HUES64 (cell line): ENCODE measurements around the gene STAT6.
A peak's percentile ranks its signal among the peaks of the same experiment; 100 is the strongest.

ENCODE experiments used
- H3K27ac ChIP-seq: 2 replicates; pipeline ENCODE4 v1.7.0; 2013; ENCODE audit warnings: low read depth, low read length, inconsistent platforms
- H3K27me3 ChIP-seq: 2 replicates; pipeline ENCODE4 v1.6.1; 2013; ENCODE audit warnings: mild to moderate bottlenecking, low read length; ENCODE audit not compliant: insufficient read depth
- H3K36me3 ChIP-seq: 2 replicates; pipeline ENCODE4 v1.6.1; 2013; ENCODE audit warnings: mild to moderate bottlenecking, low read length; ENCODE audit not compliant: insufficient read depth
- H3K4me1 ChIP-seq: 2 replicates; pipeline ENCODE4 v1.6.1; 2013; ENCODE audit warnings: mild to moderate bottlenecking, low read length, moderate library complexity; ENCODE audit not compliant: insufficient read depth
- H3K4me3 ChIP-seq: 2 replicates; pipeline ENCODE4 v1.5.1; 2013; ENCODE audit warnings: mild to moderate bottlenecking, low read length, moderate library complexity
- H3K9ac ChIP-seq: 2 replicates; pipeline ENCODE4 v1.6.1; 2013; ENCODE audit warnings: mild to moderate bottlenecking, low read depth, low read length
- H3K9me3 ChIP-seq: 2 replicates; pipeline ENCODE4 v1.6.1; 2013; ENCODE audit warnings: low read depth, low read length; ENCODE audit not compliant: insufficient read depth
- WGBS: fragments of 150-250, 120-280 bp; methylation state at CpG from one replicate; pipeline ENCODE4 v1.1.7; 2013; ENCODE audit warnings: missing lambda C conversion rate; 5-methylcytosine and 5-hydroxymethylcytosine counted together

The STAT6 gene

DNA sequence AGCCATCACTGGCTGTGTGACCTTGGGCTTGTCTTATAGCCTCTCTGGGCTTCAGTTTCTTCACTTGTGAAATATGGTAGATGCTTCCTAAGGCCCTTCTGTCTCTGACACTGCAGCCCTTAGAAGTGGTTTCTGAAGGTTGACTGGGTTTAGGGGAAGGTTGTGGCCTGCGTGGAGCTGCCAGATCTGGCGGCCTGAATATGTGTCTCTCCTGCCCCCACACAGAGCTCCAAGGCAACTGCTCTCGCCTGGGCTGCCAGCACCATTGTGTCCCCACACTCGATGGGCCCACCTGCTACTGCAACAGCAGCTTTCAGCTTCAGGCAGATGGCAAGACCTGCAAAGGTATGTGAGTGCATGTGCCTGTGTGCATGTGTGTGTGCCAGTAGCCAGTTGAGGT, 32.3 kb upstream of the STAT6 start:
- Histone ChIP-seq H3K4me1 (peaks cover 3% of the 10 kb centered on the region; the same call in 1 of the 2 replicates), H3K36me3 (peaks cover 91% of the 10 kb centered on the region), H3K27ac (no peak overlapping the region), H3K9me3 (no peaks in the 10 kb centered on the region), H3K4me3 (no peak overlapping the region), H3K9ac (no peak overlapping the region), H3K27me3 (no peaks in the 10 kb centered on the region)
- WGBS, result 96% methylated on average over 4 of the region's 4 CpGs

DNA sequence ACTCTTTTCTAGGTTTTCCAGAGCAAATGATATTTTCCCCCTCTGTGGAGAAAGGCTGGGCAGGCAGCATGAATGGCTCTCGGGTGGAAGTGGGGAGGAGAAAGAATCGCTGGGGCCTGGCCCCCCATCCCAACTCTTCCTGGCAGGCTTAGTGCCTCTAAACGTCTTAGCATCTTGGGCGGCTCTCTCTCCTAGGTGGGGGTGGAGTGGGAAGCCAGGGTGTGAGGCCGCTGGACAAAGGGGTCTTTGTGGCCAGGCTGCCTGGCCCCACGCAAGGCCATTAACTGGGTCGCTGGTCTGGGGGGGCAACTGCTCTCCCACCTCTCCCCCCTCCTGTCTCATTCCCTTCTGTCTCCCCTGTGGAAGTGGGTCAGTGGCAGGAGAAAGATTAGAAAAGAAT, 31.6 kb upstream of the STAT6 start:
- Histone ChIP-seq H3K9ac (no peak overlapping the region), H3K27me3 (no peaks in the 10 kb centered on the region)
- 88% methylated on average over 7 of the region's 7 CpGs for WGBS

DNA sequence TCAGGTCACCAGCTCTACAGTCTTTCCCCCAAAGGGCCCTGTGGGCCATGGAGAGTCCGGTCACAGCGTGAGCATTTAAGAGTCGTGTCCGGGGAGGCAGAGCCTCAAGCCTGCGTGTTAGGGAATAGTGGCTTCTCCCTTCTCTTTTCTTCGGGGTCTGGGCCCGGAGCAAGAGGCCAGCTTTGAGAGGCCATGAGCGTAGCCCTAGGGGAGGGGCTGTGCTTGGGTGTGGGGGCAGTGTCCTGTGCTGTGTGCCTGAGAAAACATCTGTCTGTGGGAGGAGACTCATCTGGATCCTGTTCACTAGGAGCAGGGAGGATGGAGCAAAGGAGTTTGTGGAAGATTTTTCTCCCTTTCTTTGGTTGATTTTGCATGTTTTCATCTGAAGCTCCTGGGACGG, 31.0 kb upstream of the STAT6 start:
- H3K4me3 ChIP-seq, result no peak overlapping the region
- H3K27me3 ChIP-seq, result no peaks in the 10 kb centered on the region
- no peak overlapping the region for H3K27ac ChIP-seq
- H3K9ac ChIP-seq, result no peak overlapping the region
- H3K9me3 ChIP-seq, result no peaks in the 10 kb centered on the region
- H3K36me3 ChIP-seq, result peaks cover 88% of the 10 kb centered on the region
- 95% methylated on average over 9 of the region's 9 CpGs for WGBS
- no peaks in the 10 kb centered on the region for H3K4me1 ChIP-seq

More for the DNA sequence above, 31.6 kb upstream of the STAT6 start:
- peaks cover 89% of the 10 kb centered on the region for H3K36me3 ChIP-seq
- peaks cover 3% of the 10 kb centered on the region; the same call in 1 of the 2 replicates for H3K4me1 ChIP-seq
- no peak overlapping the region for H3K27ac ChIP-seq
- H3K4me3 ChIP-seq, result no peak overlapping the region
- H3K9me3 ChIP-seq, result no peaks in the 10 kb centered on the region

GRCh38 chr12:57141249-57141648, 30.1 kb upstream of the STAT6 start:
- Histone ChIP-seq H3K4me1 (peaks cover 5% of the 10 kb centered on the region; the same call in 1 of the 2 replicates), H3K9me3 (no peaks in the 10 kb centered on the region), H3K36me3 (peaks cover 80% of the 10 kb centered on the region), H3K4me3 (no peak overlapping the region), H3K27ac (no peak overlapping the region), H3K27me3 (no peaks in the 10 kb centered on the region), H3K9ac (no peak overlapping the region)
- 89% methylated on average over 8 of the region's 8 CpGs for WGBS

DNA sequence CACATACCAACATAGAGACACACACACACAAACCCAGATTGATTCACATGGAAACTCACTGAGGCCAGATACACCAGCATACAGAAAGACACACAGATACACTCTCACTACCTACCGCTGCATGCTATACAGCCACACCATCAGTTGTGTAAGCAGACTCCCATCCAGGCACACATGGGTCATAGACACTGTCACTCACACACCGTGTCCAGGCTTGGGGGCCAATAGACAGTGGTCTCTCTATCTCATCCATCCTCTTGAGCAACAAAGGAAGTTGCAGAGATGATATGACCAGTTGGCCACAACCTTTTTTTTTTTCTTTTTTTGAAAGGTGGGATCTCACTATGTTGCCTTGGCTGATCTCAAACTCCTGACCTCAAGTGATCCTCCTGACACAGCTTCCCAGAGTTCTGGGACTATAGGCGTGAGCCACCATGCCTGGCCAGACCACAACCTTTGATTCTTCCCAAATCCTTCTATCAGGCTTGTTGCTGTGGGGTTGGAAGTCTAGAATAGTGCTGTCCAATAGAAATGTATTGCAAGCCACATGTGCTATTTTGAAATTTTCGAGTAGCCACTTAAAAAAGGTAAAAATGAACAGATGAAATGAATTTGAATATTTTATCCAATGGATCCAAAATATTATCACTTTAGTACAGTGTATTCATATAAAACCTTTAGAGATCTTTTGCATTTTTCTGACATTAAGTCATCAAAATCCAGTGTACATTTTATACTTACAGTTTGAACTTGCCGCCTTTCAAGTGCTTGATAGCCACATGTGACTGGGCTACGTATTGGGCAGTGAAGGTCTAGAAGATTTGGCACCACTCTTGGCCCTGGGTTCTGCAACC, 28.9 kb upstream of the STAT6 start:
- H3K4me3 ChIP-seq, result no peak overlapping the region
- no peak overlapping the region for H3K9ac ChIP-seq
- no peak overlapping the region for H3K27ac ChIP-seq
- H3K36me3 ChIP-seq, result peaks cover 68% of the 10 kb centered on the region
- no peaks in the 10 kb centered on the region for H3K27me3 ChIP-seq
- H3K4me1 ChIP-seq, result peaks cover 17% of the 10 kb centered on the region
- H3K9me3 ChIP-seq, result no peaks in the 10 kb centered on the region
- 91% methylated on average over 6 of the region's 6 CpGs for WGBS

- WGBS, result 88% methylated on average over 13 of the region's 13 CpGs
- peaks cover 54% of the 10 kb centered on the region for H3K36me3 ChIP-seq
Observed at GRCh38 chr12:57138526-57139272, 27.5 kb upstream of the STAT6 start.

DNA sequence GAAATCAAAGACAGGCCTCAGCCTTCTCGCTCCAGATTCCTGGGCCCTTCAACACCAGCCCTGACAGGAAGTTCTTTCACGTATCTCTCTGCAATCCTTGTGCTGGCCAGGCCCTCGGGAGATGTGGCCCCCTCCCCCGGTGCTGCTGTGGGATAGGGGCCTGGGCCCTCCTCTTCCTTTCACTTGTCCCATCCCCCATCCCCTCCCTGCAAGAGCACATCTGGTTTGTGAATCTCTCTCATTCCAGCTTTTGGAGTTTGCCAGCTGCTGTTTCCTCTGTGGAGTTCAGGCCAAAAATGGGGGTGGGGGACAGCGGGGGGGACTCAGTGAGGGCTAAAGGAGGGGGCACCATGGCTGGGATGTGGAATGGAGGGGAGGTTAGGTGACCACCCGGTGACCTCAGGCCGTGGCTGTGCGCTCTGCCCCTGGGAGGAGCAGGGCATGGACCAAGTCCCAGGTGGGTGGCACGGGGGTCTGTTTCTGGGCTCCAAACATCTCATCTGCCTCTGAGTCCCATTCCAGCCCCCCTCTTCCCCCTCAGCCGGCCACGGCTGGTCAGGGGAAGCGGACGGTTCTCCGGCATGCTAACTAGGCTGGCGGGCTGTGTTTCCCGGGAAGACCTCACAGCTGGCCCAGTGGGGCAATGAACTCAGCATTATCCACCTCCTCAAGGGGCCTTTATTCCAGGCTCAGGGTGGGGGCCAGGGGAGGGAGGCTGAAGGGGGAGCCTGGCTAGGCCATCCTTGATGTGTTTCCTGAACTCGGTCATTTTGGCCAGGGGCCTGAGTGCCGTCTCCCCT, 24.6 kb upstream of the STAT6 start:
- H3K4me1 ChIP-seq, result peaks cover 53% of the 10 kb centered on the region
- peak overlapping the region; percentile 89 for H3K27ac ChIP-seq
- 22% methylated on average over 18 of the region's 18 CpGs for WGBS

More at GRCh38 chr12:57138526-57139272, 27.5 kb upstream of the STAT6 start:
- Histone ChIP-seq H3K9ac (no peak overlapping the region), H3K27ac (no peak overlapping the region), H3K4me1 (peaks cover 26% of the 10 kb centered on the region), H3K27me3 (no peaks in the 10 kb centered on the region), H3K4me3 (no peak overlapping the region), H3K9me3 (no peaks in the 10 kb centered on the region)

DNA sequence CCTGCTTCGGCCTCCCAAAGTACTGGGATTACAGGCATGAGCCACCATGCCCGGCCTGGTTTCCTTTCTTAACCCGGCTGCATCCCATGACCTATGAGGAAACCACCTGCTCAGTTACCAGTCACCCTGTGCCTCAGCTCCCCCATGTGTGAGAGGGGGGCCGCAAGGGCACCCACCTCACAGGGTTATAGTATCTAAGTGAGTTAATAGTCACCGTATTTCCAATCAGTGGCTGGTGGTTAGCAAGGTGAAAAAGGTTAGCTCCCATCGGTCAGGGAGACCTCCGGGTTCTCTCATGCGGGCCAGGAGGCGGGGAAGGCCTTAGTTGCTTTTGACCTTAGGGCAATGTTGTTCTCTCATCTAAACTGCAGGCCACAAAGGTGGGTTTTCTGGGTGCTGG, 23.8 kb upstream of the STAT6 start:
- H3K4me3 ChIP-seq, result no peak overlapping the region
- WGBS, result 70% methylated on average over 9 of the region's 9 CpGs
- peaks cover 19% of the 10 kb centered on the region for H3K36me3 ChIP-seq
- peaks cover 60% of the 10 kb centered on the region for H3K4me1 ChIP-seq
- peak overlapping the region; percentile 33 for H3K9ac ChIP-seq
- H3K27me3 ChIP-seq, result no peaks in the 10 kb centered on the region
- H3K27ac ChIP-seq, result peak overlapping the region; percentile 89
- H3K9me3 ChIP-seq, result no peaks in the 10 kb centered on the region

More for the DNA sequence above, 24.6 kb upstream of the STAT6 start:
- Histone ChIP-seq H3K9me3 (no peaks in the 10 kb centered on the region), H3K9ac (peak overlapping the region; percentile 33), H3K36me3 (peaks cover 26% of the 10 kb centered on the region), H3K4me3 (peak overlapping the region; percentile 30; the same call in 1 of the 2 replicates), H3K27me3 (no peaks in the 10 kb centered on the region)

DNA sequence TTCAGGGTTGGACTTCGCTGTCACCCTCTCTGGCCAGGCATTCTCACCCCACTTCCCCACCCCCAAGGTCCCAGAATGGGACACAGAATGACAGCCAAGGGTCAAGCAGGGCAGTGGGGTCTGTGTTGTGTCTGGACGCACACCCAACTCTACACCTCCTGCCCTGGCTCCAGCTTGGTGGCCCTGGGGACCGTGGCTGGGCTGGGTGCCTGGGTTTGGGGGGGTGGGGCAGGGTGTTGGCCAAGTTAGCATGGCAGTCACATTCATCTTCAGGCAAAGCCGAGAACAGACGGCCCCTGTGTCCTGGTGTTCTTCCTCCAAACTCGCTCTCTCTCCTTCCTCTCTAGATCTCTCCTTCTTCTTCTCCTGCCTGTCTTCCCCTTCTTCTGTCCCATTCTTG, 22.8 kb upstream of the STAT6 start:
- peaks cover 62% of the 10 kb centered on the region for H3K4me1 ChIP-seq
- H3K9me3 ChIP-seq, result no peaks in the 10 kb centered on the region
- H3K4me3 ChIP-seq, result no peak overlapping the region
- peak overlapping the region; percentile 42 for H3K27ac ChIP-seq
- H3K27me3 ChIP-seq, result no peaks in the 10 kb centered on the region
- peaks cover 9% of the 10 kb centered on the region for H3K36me3 ChIP-seq
- H3K9ac ChIP-seq, result no peak overlapping the region
- 73% methylated on average over 6 of the region's 6 CpGs for WGBS

- peaks cover 2% of the 10 kb centered on the region; the same call in 1 of the 2 replicates for H3K36me3 ChIP-seq
- no peaks in the 10 kb centered on the region for H3K27me3 ChIP-seq
- H3K4me1 ChIP-seq, result peaks cover 62% of the 10 kb centered on the region
- peak overlapping the region; percentile 5; the same call in 1 of the 2 replicates for H3K4me3 ChIP-seq
- H3K27ac ChIP-seq, result peak overlapping the region; percentile 76
- peak overlapping the region; percentile 9; the same call in 1 of the 2 replicates for H3K9ac ChIP-seq
- no peaks in the 10 kb centered on the region for H3K9me3 ChIP-seq
- WGBS, result 32% methylated on average over 4 of the region's 4 CpGs
Observed at GRCh38 chr12:57133013-57133569, 21.9 kb upstream of the STAT6 start.
